Measurements from ENCODE around the gene ICA1L. TPM values are rescaled to one million over a fixed set of nuclear protein-coding genes. Genes with fewer than 3 reads are reported as not detected.

Gene ICA1L
- total RNA-seq, 1 donor from 2014 or later, result 6.5 TPM

GRCh38 chr2:202842690-202843089, 28.9 kb downstream of the ICA1L start:
- no peaks in the 10 kb centered on the region for H3K27me3 Mint-ChIP-seq (ENCODE audit: unreplicated experiment)
- H3K9me3 Mint-ChIP-seq (ENCODE audit: unreplicated experiment), result peaks cover 13% of the 10 kb centered on the region
- no peak overlapping the region for H3K27ac Mint-ChIP-seq (ENCODE audit: unreplicated experiment)
- no peak overlapping the region for H3K4me3 Mint-ChIP-seq (ENCODE audit: unreplicated experiment)
- TF ChIP-seq CTCF (IDR thresholded peaks at IDR 0.05), result no peak
- no peaks in the 10 kb centered on the region for H3K4me1 Mint-ChIP-seq (ENCODE audit: unreplicated experiment)
- DNase-seq (ENCODE audit: extremely low spot score, unreplicated experiment), result no peak
- peaks cover 3% of the 10 kb centered on the region for H3K36me3 Mint-ChIP-seq (ENCODE audit: unreplicated experiment)

- peaks cover 3% of the 10 kb centered on the region for H3K36me3 Mint-ChIP-seq (ENCODE audit: unreplicated experiment)
- peaks cover 13% of the 10 kb centered on the region for H3K9me3 Mint-ChIP-seq (ENCODE audit: unreplicated experiment)
- TF ChIP-seq CTCF (IDR thresholded peaks at IDR 0.05), result no peak
- no peak for DNase-seq (ENCODE audit: extremely low spot score, unreplicated experiment)
- no peaks in the 10 kb centered on the region for H3K27me3 Mint-ChIP-seq (ENCODE audit: unreplicated experiment)
- no peaks in the 10 kb centered on the region for H3K4me1 Mint-ChIP-seq (ENCODE audit: unreplicated experiment)
- H3K4me3 Mint-ChIP-seq (ENCODE audit: unreplicated experiment), result no peak overlapping the region
- H3K27ac Mint-ChIP-seq (ENCODE audit: unreplicated experiment), result no peak overlapping the region
These were observed 30.3 kb downstream of the ICA1L start for GRCh38 chr2:202841090-202841867.

- no peak for DNase-seq (ENCODE audit: extremely low spot score, unreplicated experiment)
These were observed 40.0 kb downstream of the ICA1L start for GRCh38 chr2:202831242-202832220.

GRCh38 chr2:202824901-202825300, 46.7 kb downstream of the ICA1L start:
- H3K27me3 Mint-ChIP-seq (ENCODE audit: unreplicated experiment), result no peaks in the 10 kb centered on the region
- no peak for TF ChIP-seq CTCF (IDR thresholded peaks at IDR 0.05)
- H3K4me3 Mint-ChIP-seq (ENCODE audit: unreplicated experiment), result no peak overlapping the region
- no peaks in the 10 kb centered on the region for H3K9me3 Mint-ChIP-seq (ENCODE audit: unreplicated experiment)
- no peak for DNase-seq (ENCODE audit: extremely low spot score, unreplicated experiment)
- H3K27ac Mint-ChIP-seq (ENCODE audit: unreplicated experiment), result no peak overlapping the region
- peaks cover 16% of the 10 kb centered on the region for H3K4me1 Mint-ChIP-seq (ENCODE audit: unreplicated experiment)
- H3K36me3 Mint-ChIP-seq (ENCODE audit: unreplicated experiment), result no peaks in the 10 kb centered on the region

More at GRCh38 chr2:202831242-202832220, 40.0 kb downstream of the ICA1L start:
- Mint-ChIP-seq H3K9me3 (ENCODE audit: unreplicated experiment) (no peaks in the 10 kb centered on the region), H3K4me3 (ENCODE audit: unreplicated experiment) (peak overlapping the region; percentile 9), H3K4me1 (ENCODE audit: unreplicated experiment) (peaks cover 6% of the 10 kb centered on the region), H3K27ac (ENCODE audit: unreplicated experiment) (no peak overlapping the region), H3K27me3 (ENCODE audit: unreplicated experiment) (no peaks in the 10 kb centered on the region), H3K36me3 (ENCODE audit: unreplicated experiment) (no peaks in the 10 kb centered on the region)
- peak; percentile 76 for TF ChIP-seq CTCF (IDR thresholded peaks at IDR 0.05)

- TF ChIP-seq CTCF (IDR thresholded peaks at IDR 0.05), result no peak
- Mint-ChIP-seq H3K27ac (ENCODE audit: unreplicated experiment) (no peak overlapping the region), H3K9me3 (ENCODE audit: unreplicated experiment) (no peaks in the 10 kb centered on the region), H3K4me1 (ENCODE audit: unreplicated experiment) (peaks cover 16% of the 10 kb centered on the region), H3K4me3 (ENCODE audit: unreplicated experiment) (no peak overlapping the region), H3K27me3 (ENCODE audit: unreplicated experiment) (no peaks in the 10 kb centered on the region), H3K36me3 (ENCODE audit: unreplicated experiment) (no peaks in the 10 kb centered on the region)
- no peak for DNase-seq (ENCODE audit: extremely low spot score, unreplicated experiment)
These were observed 49.2 kb downstream of the ICA1L start for GRCh38 chr2:202822411-202822810.
